ENCODE measurements around the gene ACVR2B. TPM values are rescaled to one million over a fixed set of nuclear protein-coding genes. Genes with fewer than 3 reads are reported as not detected.

The ACVR2B gene
- total RNA-seq, 1 experiment from 2014 or later, result 1.4 TPM

DNA sequence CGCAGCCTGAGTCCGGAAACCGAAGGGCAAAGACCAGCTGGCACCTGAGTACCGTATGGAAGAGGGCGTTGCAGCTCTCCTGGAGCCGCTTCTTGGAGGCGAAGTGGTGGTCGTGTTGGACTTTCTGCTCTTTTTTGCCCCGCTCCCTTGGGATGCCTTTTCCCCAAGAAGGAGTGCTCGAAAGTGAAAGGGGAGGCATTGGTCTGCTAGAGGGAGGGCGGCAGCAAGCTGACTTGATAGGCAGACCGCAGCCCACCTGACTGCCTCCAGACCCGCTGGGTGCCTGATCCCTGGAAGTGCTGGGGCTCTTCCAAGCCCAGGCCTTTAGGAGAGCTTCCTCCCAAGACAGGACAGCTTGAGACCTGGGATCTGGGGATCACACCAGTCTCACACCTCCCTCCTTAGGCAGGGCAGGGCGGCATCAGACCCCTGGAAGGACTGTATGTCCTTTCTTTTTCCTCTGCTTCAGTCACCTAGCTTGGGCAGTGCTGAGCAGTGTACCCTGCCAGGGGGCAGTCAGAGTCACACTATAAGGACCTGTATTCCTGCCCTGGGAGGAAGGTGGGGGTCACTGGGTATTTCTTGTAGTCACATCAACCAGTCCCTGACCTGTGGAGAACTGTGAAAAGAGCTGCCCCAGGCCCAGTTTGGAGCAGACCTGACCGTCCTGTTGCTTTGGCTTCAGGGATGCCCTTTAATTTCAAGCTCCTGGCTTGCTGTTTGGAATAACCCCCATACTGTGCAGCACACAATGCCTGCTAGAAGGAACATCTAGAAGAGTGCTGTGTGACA lies 2.1 kb downstream of the ACVR2B start:
- DNase-seq (ENCODE audit: low read depth), result no peak
- in situ Hi-C loops (cut with HindIII; ENCODE audit: low pct_unique_long_range_greater_than_20kb, low sequenced_read_pairs), result no loop called here

DNA sequence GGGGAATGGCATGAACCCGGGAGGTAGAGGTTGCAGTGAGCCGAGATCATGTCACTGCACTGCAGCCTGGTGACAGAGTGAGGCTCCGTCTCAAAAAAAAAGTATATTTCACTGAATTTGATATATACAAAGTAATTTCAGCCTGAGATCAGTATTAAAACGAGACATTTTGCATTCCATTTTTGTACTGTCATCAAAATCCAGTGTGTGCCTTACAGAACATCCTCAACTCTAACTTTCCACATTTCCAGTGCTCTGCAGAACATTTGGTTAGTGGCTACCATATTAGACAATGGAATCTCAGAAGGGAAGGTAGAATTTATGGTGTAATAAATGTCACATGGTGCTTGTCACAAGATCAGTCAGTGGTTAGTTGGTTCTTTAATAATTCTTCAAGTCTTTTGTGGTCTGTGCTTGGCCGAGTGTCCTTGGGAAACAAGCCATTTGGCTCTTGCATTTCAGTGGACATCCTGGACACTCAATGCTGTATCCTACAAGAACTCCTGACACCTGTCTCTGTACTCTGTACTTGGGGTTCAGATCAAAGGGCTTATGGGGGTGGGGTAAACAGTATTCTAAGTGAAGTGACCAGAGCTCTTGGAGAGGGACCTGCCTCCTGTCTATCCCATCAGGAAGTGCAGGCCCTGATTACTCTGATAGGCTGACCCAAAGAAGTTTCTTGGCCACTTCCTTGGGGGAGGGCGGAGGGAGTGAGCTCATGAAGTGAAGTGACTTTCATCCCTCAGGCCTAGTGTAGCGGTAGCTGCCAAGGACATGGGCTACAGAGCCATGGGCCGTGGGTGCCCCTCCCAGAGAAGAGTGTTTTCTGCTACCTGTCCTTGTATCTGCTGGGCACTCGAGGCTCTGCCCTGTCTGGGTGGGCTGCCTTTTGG lies 3.7 kb downstream of the ACVR2B start:
- in situ Hi-C loops (cut with HindIII; ENCODE audit: low pct_unique_long_range_greater_than_20kb, low sequenced_read_pairs), result no loop called here
- no peak for DNase-seq (ENCODE audit: low read depth)

DNA sequence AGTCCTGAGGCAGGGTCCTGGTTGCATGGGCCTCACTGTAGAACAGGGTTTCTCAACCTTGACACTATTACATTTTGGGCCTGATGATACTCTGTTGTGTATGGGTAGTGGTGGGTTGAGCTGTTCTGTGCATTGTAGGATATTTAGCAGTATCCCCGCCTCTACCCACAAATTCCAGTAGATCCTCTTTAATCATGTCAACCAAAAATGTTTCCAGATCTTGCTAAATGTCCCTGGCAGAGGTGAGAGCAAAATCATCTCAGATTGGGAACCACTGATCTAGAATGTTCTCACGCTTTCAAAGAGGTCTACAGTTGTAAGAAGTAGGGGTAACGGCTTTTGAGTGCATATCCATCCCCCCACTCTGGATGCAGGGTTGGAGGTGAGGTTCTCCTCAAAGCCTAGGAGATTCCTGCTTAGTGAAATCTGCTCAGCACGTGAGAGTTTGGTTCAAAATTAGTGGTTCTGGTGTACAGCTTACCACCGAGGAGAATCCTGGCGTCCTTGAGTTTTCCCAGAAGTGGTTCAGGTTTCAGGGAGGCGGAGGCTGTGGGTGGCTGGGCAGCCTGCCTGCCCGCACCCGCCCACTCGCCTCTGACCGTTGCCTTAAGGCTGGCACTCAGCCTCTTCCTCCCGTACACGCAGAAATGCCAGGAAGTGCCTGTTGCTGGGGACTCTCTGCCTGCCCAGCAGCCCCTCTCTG lies 5.3 kb downstream of the ACVR2B start:
- in situ Hi-C loops (cut with HindIII; ENCODE audit: low pct_unique_long_range_greater_than_20kb, low sequenced_read_pairs), result no loop called here

DNA sequence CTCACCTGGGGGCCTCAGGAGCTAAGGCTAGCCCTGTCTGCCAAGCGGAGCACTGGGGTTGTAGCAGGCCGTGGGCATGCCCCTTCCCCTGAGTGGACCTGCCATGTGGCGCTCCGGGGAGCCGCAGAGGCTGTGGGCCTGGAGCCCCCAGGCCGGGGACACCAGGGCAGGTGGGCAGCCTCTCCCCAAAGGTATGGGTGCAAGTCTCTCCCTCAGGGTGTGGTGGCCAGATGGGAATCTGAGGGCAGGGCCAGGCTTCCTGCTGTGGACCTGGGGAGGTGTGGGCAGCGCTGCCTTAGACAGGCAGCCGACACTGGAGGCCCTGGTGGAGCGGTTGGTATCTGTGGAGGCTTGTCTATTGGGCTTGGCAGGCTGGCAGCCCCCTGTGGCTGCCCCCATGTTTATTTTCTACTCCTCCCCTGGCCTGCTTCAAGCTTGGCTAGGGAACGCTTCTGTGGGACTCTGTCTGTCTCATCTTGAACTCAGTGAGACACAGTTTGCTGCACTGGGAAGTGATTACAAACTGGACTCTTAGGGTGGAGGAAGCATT lies 5.9 kb downstream of the ACVR2B start:
- no peak for DNase-seq (ENCODE audit: low read depth)
- in situ Hi-C loops (cut with HindIII; ENCODE audit: low pct_unique_long_range_greater_than_20kb, low sequenced_read_pairs), result no loop called here

More for the DNA sequence above, 5.3 kb downstream of the ACVR2B start:
- peak; percentile 15 for DNase-seq (ENCODE audit: low read depth)

DNA sequence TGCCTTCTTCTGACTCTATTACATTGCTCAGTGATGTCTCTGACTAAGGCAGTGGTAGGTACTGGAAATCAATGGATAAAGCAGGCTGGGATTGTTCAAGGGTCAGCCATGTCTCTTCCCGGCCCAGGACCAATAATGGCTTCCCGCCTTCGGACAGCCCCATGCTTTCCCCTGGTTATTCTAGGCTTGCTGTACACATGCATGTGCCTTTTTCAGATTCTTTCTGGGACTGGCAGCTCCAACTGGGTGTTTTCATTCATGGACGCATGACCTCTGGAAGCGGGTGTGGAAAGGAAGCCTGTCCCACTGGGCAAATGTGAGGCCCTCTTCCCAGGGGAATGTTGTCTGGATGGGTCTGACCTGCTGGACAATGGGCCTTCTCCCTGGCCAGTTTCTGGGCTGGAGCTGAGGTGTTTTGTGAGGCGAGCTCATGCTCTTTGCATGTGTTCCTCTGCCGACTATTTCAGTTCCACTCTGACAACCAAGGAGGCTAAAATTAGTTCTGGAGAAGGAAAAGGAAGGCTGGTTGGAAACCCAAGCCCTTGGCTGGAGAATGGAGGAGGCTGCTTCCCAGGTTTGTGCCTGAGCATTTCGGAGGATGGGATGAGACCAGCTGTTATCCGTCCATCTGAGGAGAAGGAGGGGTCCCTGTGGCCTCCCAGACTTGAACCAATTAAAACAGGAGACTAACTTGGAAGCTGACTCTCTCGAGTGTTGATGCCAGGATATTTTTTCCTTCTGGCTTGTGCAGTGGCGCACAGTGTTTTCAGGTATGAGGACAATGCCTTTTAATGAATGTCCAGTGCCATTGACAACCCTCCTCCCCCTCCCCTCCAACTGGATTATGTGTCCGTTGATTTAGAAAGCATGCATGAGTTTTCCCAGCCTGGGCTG lies 6.9 kb downstream of the ACVR2B start:
- in situ Hi-C loops (cut with HindIII; ENCODE audit: low pct_unique_long_range_greater_than_20kb, low sequenced_read_pairs), result no loop called here
- no peak for DNase-seq (ENCODE audit: low read depth)

DNA sequence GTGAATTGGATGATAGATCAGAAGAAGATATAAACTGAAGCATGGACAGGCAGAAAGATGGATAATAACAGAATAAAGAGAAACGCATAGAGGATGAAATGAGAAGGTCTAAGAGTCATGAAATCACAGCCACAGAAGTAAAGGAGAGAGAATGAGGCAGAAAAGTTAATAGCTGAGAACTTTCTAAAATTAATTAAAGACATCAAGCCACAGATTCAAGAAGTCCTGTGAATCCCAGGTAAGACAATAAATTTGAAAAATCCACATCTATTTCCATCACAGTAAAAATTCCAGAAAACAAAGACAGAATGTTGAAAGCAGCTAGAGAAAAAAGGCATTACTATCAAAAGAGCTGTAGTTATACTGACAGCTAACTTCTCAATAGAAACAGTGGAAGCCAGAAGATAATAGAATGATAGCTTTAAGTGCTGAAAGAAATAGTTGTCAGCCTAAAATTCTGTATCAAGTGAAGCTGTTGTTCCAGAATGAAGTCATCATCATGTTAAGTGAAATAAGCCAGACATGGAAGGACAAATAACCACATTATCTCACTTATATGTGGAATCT lies 12.0 kb downstream of the ACVR2B start:
- no peak for DNase-seq (ENCODE audit: low read depth)
- in situ Hi-C loops (cut with HindIII; ENCODE audit: low pct_unique_long_range_greater_than_20kb, low sequenced_read_pairs), result no loop called here

DNA sequence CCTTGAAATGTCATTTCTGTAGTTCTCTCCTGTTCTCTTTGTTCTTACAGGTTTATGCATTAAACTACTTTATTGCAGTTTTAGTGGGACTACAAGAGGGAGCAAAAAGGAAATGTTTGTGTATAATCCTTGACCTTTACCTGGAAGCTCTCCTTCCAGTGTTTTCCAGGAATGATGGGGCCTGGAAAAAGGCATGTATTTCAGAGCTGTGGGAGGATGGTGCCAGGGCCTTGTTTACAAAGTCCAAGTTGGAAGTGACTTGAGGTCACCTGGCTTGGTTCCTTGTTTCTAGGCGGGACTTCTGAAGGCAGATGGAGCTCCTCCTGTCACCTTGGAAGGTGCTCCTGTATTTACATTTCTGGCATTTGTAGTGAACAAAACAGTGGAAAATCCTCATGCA lies 15.1 kb downstream of the ACVR2B start:
- in situ Hi-C loops (cut with HindIII; ENCODE audit: low pct_unique_long_range_greater_than_20kb, low sequenced_read_pairs), result no loop called here
- DNase-seq (ENCODE audit: low read depth), result no peak

DNA sequence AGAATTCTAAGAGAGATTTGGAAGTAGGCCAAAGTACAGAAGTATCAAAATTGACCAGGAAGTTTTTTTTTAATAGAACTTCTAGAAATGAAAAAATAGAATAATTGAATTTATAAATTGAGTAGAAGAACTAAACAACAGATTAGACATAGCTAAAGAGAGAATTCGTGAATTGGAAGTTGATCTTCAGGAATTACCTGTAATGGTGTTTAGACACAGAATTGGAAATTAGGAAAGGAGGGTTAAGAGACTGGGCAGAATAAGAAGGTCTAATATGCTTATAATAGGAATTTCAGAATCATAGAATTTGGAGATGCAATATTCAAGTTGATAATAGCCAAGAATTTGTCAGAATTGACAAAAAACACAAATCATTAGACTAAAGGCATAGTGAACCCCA lies 16.2 kb downstream of the ACVR2B start:
- in situ Hi-C loops (cut with HindIII; ENCODE audit: low pct_unique_long_range_greater_than_20kb, low sequenced_read_pairs), result no loop called here

DNA sequence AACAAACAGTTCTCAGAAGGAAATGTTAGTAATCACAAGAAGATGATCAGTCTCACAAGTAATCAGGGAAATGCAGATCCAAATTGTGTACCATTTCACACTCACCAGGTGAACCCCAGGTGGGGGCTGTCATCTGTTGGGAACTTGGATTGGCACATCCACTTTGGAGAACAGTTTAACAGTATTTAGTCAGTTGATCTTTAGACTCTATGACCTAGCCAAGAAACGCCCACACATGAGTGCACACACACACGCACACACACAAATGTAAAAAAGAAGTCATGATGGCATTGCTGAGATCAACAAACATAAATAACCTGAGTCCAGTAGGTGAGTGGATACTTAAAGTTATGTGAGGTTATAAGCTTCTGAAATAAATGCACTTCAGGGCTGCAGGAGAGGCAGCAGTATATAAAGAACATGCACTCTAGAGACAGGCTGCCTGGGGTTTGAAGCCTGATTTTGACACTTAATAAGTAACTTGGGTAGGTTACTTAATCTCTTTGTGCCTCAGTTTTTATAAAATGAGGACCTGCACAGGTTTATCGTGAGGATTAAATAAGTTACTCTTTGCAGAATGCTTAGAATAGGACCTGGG lies 17.7 kb downstream of the ACVR2B start:
- in situ Hi-C loops (cut with HindIII; ENCODE audit: low pct_unique_long_range_greater_than_20kb, low sequenced_read_pairs), result no loop called here
- DNase-seq (ENCODE audit: low read depth), result no peak

More for the DNA sequence above, 16.2 kb downstream of the ACVR2B start:
- no peak for DNase-seq (ENCODE audit: low read depth)

DNA sequence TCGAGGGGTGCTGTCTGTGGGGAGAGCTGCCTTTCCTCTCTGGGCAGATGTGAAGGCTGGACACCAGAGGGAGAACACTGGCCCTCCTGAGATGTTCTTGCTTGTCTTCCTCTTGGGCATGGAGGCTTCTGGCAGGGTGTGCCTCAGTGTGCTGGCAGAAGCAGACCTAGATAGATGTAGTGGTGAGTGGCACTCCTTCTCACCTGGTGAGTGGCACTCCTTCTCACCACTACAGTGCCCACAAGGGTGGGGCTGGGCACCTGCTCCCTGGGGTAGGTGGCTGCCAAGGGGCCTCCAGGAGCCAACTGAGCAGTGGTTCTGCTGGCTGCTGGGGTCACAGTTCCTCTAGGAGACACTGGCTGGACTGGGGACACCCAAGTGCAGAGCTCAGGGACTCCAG lies 18.7 kb downstream of the ACVR2B start:
- DNase-seq (ENCODE audit: low read depth), result no peak
- in situ Hi-C loops (cut with HindIII; ENCODE audit: low pct_unique_long_range_greater_than_20kb, low sequenced_read_pairs), result no loop called here

DNA sequence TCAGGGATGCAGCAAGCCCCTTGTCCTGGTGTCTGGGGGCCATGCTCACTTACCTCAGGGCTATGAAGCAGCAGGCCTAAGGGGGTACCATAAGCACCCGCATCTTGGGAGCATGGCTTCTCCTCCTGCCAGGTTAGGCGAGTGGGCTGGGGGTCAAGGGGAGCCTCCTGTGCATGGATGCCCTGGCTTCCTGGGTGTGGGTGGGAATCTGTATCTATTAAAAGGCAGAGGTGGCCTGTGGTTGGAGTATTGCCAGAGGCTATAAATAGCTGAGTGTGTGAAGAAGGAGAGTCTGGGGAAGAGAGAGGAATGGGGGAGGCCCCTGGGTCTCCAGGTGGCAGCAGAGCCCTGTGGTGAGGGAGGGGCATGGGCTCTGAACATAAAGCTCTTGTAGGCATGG lies 19.5 kb downstream of the ACVR2B start:
- in situ Hi-C loops (cut with HindIII; ENCODE audit: low pct_unique_long_range_greater_than_20kb, low sequenced_read_pairs), result no loop called here
- no peak for DNase-seq (ENCODE audit: low read depth)

DNA sequence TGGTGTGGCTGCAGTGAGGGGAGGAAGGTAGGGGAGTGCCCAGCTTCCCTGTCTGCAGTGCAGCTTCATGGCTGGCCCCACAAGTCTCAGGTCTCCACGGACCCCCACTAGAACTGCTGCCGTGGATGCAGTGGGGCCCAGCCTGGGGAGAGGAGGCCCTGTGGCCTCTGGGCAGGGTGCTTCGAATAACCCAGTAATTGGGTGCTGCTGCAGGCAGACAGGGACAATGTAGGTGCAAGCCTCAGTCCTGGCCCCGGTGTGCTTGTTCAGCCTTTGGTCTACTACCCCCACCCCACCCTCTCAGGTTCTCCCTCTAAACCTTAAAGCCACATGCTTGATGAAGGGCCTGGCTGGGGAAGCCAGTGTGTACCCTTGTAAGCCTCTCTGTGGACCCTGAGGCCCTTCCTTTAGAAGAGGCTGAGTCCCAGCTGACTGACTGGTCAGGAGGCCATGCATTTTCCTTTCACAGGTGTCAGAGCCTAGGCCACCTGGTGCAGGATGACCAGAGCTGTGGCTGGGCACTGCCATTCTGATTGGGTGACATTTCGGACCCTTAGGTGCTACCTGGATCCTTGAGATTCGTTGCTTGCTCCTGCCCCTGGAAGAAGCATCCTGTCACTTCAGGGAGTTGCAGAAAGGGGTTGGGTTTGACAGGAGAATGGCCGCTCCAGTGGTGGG lies 21.4 kb downstream of the ACVR2B start:
- in situ Hi-C loops (cut with HindIII; ENCODE audit: low pct_unique_long_range_greater_than_20kb, low sequenced_read_pairs), result no loop called here
- DNase-seq (ENCODE audit: low read depth), result no peak

DNA sequence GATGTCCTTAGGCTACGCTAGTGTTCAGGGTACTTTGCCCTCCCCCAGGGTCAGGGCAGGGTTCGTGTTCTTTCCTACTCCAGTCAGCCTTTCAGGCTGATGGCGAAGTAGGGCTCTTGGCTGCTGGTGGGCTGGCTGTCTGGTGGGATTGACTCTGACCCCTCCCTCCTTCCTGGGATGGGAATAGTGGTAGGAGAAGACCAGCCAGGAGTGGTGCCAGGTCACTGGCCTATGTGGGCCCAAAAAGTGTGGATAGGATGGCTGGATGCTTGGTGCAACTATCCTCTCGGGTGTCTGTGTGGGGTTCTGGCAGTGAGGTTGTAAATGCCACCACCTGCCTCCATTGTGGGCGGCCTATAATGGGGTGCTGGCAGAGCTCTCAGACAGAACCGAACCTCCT lies 22.0 kb downstream of the ACVR2B start:
- in situ Hi-C loops (cut with HindIII; ENCODE audit: low pct_unique_long_range_greater_than_20kb, low sequenced_read_pairs), result no loop called here
- no peak for DNase-seq (ENCODE audit: low read depth)

DNA sequence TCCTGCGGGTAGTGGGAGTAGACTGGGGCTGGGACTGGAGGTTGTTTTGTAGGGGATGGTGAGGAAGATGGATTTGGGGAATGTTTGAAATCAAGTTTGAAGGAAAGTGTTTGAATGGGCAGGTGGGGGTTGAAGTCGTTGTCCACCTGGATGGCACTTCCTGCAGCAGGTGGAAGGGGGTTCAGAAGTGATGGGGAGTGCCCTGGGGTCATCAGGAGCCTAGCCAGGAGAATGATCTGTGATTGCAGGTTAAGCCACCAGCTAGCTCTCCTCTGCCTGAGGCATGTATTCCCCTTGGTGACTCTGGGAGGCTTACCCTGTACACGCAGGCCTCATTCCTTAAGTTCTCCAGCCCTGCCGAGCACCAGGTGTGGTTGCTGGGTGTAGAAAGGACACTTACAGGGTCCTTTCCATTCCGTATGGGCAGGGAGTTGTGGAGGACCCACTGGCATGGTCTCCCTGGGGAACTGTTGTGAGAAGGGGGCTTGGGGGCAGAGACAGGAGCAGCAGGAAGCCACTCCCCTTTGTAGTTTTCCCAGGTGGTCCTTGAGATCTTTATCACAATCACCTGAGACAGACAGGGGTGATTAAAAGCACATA lies 22.6 kb downstream of the ACVR2B start:
- in situ Hi-C loops (cut with HindIII; ENCODE audit: low pct_unique_long_range_greater_than_20kb, low sequenced_read_pairs), result no loop called here
- no peak for DNase-seq (ENCODE audit: low read depth)

DNA sequence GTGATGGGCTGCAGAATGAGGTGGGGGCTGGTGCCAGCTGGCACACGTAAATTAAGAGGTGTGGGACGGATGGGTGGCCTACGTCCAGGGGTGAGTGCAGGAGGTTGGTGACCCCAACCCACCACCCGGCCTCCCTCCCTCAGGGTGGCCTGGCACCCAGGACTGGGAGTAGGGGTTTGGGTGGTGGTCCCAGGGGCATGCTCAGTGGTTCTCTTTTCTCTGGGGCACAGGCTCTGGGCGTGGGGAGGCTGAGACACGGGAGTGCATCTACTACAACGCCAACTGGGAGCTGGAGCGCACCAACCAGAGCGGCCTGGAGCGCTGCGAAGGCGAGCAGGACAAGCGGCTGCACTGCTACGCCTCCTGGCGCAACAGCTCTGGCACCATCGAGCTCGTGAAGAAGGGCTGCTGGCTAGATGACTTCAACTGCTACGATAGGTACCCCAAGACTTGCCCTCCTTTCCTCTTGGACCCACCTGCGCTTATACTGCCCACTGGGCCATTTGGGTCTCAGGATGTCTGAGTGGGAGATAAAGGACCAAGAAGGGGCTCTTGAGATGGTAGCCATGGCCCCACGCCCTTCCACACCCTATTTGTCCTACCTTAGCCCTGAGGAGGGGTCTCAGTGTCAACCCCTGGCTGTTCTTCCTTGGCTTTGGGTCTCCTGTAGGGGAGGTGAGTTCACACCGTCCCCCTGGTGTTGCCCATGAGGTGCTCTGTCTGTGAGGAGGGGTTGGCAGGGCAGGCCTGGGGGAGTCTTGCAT lies 23.5 kb downstream of the ACVR2B start:
- in situ Hi-C loops (cut with HindIII; ENCODE audit: low pct_unique_long_range_greater_than_20kb, low sequenced_read_pairs), result no loop called here
- no peak for DNase-seq (ENCODE audit: low read depth)

Measured in Caki2 (cell line).